ENCODE measurements around the gene MCM7.

MCM7 gene

DNA sequence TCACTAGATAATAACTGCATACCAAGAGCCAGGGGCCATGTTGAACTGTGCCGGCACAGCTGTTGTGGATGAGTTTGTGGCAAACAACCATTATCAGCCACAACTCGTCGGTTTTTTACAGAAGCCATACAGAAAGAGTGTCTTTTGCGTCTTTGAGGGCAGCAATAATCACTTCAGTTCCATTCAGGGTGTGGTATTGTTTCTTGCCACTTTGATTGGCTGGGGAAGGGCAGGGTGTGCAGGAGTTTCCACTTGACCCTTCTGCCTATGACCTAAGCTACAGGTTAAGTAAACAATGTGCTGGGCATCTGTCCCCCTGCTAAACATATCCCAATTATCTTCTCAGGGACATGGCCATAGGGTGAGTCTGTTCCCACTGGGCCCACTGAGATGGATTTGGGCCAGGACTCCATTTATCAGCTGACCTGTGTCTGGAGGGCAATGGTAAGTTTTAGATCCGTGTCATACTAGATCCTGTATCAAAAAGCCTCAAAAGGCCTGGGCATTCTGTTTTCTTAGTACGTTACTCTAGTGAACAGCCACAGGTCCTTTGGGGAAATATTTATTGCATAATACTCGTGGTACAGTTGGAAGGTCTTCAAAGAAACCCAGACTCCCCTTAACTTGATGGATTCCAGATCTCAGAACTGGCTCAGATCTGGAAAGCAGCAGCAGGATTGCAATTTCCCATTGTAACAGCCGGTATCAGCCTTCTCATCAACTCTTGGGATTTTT, 35.6 kb downstream of the MCM7 start:
- DNase-seq: no peak

GRCh38 chr7:100064162-100064561, 37.0 kb downstream of the MCM7 start:
- no peak for DNase-seq

- DNase-seq: no peak
These were observed 37.8 kb downstream of the MCM7 start for GRCh38 chr7:100063376-100063775.

DNA sequence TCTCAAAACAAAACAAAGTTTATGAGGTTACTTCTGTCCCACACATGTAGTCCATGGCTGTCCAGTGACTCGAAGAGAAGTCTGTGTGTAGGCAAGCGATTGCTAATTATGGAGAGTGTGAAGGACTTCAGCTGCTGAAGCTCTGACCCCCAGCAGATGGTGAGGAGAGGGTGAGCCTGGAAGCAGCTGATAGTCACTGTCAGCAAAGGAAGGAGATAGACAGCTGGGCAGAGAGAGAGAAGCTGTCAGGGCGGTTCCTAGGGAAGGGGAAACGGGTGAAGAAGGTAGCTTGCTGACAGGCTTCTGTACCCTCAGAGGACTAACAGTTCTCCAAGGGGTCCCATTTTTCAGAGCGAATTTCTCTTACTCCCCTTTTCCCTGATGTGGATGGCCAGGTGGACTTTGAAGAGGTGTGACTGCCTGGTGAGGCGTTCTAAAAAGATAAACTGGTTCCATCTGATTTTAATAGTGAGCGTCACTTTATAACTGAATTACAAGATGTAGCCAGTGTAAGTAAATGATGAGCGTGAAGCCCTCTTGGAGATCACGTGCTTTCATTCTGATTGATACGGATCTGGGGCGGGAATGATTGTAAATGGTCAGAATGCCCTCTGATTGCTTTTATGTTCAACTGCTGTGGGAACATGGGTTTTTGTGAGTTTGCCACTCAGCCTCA, 39.5 kb downstream of the MCM7 start:
- DNase-seq: no peak

DNA sequence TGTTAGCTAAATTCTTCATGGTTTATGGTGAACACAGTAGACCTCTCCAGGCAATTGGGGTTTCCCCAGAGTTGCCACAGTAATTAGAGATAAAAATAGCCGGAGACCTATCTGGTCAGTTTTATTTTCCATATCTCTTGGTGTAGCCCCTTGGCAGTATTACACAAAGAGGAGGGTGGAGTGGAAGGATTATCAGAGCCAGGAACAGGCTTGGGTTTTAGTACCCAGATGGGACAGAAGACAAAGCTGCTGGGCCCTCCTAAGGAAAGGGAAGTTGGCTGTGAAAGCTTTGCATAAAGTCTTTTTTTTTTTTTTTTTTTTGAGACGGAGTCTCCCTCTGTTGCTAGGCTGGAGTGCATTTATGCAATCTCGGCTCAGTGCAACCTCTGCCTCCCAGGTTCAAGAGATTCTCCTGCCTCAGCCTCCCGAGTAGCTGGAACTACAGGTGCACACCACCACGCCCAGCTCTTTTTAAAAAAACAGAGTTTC, 41.9 kb downstream of the MCM7 start:
- no peak for DNase-seq

DNA sequence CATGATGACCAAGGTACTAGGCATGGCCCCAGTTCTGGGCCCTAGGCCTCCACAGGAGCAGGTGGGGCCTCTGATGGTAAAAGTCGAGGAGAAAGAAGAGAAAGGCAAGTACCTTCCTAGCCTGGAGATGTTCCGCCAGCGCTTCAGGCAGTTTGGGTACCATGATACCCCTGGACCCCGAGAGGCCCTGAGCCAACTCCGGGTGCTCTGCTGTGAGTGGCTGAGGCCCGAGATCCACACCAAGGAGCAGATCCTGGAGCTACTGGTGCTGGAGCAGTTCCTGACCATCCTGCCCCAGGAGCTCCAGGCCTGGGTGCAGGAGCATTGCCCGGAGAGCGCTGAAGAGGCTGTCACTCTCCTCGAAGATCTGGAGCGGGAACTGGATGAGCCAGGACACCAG, 44.2 kb downstream of the MCM7 start:
- no peak for DNase-seq

DNA sequence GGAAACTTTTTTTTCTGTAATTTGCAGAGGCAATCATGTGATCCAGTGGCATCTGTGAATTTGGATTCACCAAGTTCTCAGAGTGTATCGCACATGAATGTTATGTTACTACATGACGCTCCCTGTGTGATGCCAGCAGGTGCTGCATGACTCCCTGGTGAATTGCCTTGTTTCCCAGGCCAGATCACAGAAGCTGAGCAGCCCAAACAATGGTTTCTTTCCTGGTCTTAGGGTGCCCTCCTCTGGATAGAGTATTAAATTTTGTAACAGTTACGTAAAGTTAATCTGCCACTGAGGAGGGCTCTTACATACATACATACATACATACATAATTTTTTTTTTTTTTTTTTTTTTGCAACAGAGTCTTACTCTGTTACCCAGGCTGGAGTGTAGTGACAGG, 48.0 kb downstream of the MCM7 start:
- DNase-seq: peak; percentile 2

DNA sequence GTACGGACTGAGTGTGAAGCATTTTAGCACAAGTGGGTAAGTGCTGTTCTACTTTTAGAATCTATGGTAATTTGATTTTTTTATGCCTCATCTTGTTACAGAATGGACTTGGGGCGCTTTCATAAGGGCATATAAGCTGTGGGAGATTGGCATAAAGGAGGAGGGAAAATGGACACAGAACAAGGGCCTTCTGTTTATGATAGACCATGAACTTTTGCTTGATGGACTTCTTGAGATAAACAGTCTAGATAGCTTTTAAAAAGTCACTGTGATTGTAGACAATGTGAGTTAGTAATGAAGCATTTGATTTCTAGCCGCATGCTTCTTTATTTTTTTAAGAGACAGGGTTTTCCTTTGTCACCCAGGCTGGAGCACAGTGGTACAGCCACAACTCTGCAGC, 49.6 kb downstream of the MCM7 start:
- no peak for DNase-seq

- DNase-seq: peak; percentile 82
These were observed 51.5 kb downstream of the MCM7 start, which contains the start of gene ZSCAN21 for GRCh38 chr7:100049441-100050291. Gene ZSCAN21 (plus strand): TSS chr7:100049774. CDS start chr7:100057007, 7,233 bp downstream.

- no peak for DNase-seq
These were observed 52.5 kb downstream of the MCM7 start for GRCh38 chr7:100048680-100049079.

GRCh38 chr7:100044718-100045117, 56.5 kb downstream of the MCM7 start:
- DNase-seq: peak; percentile 22

Measured in CD4-positive, alpha-beta T cell treated with Interferon gamma for 1 hour (primary cell).